DND-41 (cell line): ENCODE measurements around the gene CNTFR.

Experiments
- ATAC-seq: fragments of 200-7000 bp; cut with Tn5 transposase; 3 replicates; pipeline ENCODE4 v1.9.1; 2021; ENCODE audit warnings: low read depth; ENCODE audit not compliant: insufficient read depth
- DNase-seq: peaks from one replicate; pipeline ENCODE4 v3.0.0-alpha.2; 2020
- H2AFZ ChIP-seq: 2 replicates; pipeline ENCODE4 v1.6.0; 2012; ENCODE audit warnings: low read depth, low read length
- H3K27ac ChIP-seq: 2 replicates; pipeline ENCODE4 v1.5.1; 2012; ENCODE audit warnings: low read length, inconsistent platforms
- H3K27me3 ChIP-seq: fragments of 200-600 bp; sonication (generic); 2 replicates; pipeline ENCODE4 v1.6.0; 2012; ENCODE audit warnings: low read length, mild to moderate bottlenecking, inconsistent platforms; ENCODE audit not compliant: insufficient read depth, poor library complexity
- H3K36me3 ChIP-seq: 2 replicates; pipeline ENCODE4 v1.5.1; 2012; ENCODE audit warnings: low read length, inconsistent platforms; ENCODE audit not compliant: insufficient read depth
- H3K4me1 ChIP-seq: 2 replicates; pipeline ENCODE4 v1.5.1; 2012; ENCODE audit warnings: mild to moderate bottlenecking, low read length; ENCODE audit not compliant: insufficient read depth
- H3K4me2 ChIP-seq: 2 replicates; pipeline ENCODE4 v1.6.0; 2012; ENCODE audit warnings: mild to moderate bottlenecking, moderate library complexity, low read length, inconsistent platforms; ENCODE audit not compliant: insufficient read depth
- H3K4me3 ChIP-seq, 2 experiments: fragments of 200-600 bp in 1 of 2; shearing (Covaris generic) in 1 of 2; 2 replicates each; pipeline ENCODE4 v1.5.1; 2012 to 2016; ENCODE audit warnings: inconsistent platforms in 2 of 2, low read length in 2 of 2, mild to moderate bottlenecking in 2 of 2, low read depth in 1 of 2, moderate library complexity in 1 of 2
- H3K79me2 ChIP-seq: 2 replicates; pipeline ENCODE4 v1.6.0; 2012; ENCODE audit warnings: low read length, inconsistent platforms; ENCODE audit not compliant: insufficient read depth
- H3K9ac ChIP-seq: 2 replicates; pipeline ENCODE4 v1.6.0; 2012; ENCODE audit warnings: low read depth, mild to moderate bottlenecking, inconsistent platforms, low read length, moderate library complexity
- H3K9me3 ChIP-seq: 2 replicates; pipeline ENCODE4 v1.5.1; 2012; ENCODE audit warnings: low read length, moderate library complexity, mild to moderate bottlenecking, inconsistent platforms; ENCODE audit not compliant: insufficient read depth, severe bottlenecking
- H4K20me1 ChIP-seq: 2 replicates; pipeline ENCODE4 v1.6.0; 2012; ENCODE audit warnings: low read length; ENCODE audit not compliant: insufficient read depth
- CTCF ChIP-seq: IDR thresholded peaks from 2 replicates; pipeline ENCODE4 v1.5.1; 2012; ENCODE audit warnings: borderline replicate concordance, low read length, moderate library complexity, mild to moderate bottlenecking; ENCODE audit not compliant: poor library complexity, severe bottlenecking; ENCODE audit errors: extremely low read depth
- EZH2 ChIP-seq: IDR thresholded peaks from 3 replicates; pipeline ENCODE4 v1.6.1; 2012; ENCODE audit warnings: borderline replicate concordance, low read depth, mild to moderate bottlenecking, moderate library complexity, low read length, inconsistent platforms; ENCODE audit not compliant: severe bottlenecking

Gene CNTFR

GRCh38 chr9:34552606-34552981, 36.9 kb downstream of the CNTFR start:
- H3K36me3 ChIP-seq: no peaks in the 10 kb centered on the region
- no peak for ATAC-seq
- peaks cover 2% of the 10 kb centered on the region for H3K27me3 ChIP-seq
- DNase-seq: no peak
- no peak overlapping the region for H3K4me3 ChIP-seq
- no peaks in the 10 kb centered on the region for H3K9me3 ChIP-seq
- no peak overlapping the region for H3K9ac ChIP-seq
- no peak for TF ChIP-seq EZH2
- TF ChIP-seq CTCF: no peak
- no peaks in the 10 kb centered on the region for H4K20me1 ChIP-seq
- H3K4me1 ChIP-seq: no peaks in the 10 kb centered on the region
- no peak overlapping the region for H2AFZ ChIP-seq
- no peak overlapping the region for H3K27ac ChIP-seq
- no peaks in the 10 kb centered on the region for H3K79me2 ChIP-seq
- H3K4me2 ChIP-seq: no peak overlapping the region

GRCh38 chr9:34551751-34552605, 37.5 kb downstream of the CNTFR start:
- H4K20me1 ChIP-seq: no peaks in the 10 kb centered on the region
- H3K27ac ChIP-seq: no peak overlapping the region
- no peak overlapping the region for H2AFZ ChIP-seq
- DNase-seq (no peak), ATAC-seq (no peak)
- H3K36me3 ChIP-seq: no peaks in the 10 kb centered on the region
- TF ChIP-seq CTCF (no peak), EZH2 (no peak)
- H3K27me3 ChIP-seq: peaks cover 2% of the 10 kb centered on the region
- H3K4me1 ChIP-seq: no peaks in the 10 kb centered on the region
- H3K79me2 ChIP-seq: no peaks in the 10 kb centered on the region
- no peak overlapping the region for H3K4me3 ChIP-seq
- no peak overlapping the region for H3K4me2 ChIP-seq
- no peak overlapping the region for H3K9ac ChIP-seq
- no peaks in the 10 kb centered on the region for H3K9me3 ChIP-seq

GRCh38 chr9:34550681-34551270, 38.7 kb downstream of the CNTFR start:
- H3K79me2 ChIP-seq: no peaks in the 10 kb centered on the region
- peaks cover 2% of the 10 kb centered on the region for H3K27me3 ChIP-seq
- no peak overlapping the region for H3K4me3 ChIP-seq
- no peaks in the 10 kb centered on the region for H4K20me1 ChIP-seq
- H3K9ac ChIP-seq: no peak overlapping the region
- no peak for ATAC-seq
- no peak overlapping the region for H3K4me2 ChIP-seq
- no peak overlapping the region for H2AFZ ChIP-seq
- no peak overlapping the region for H3K27ac ChIP-seq
- TF ChIP-seq CTCF: no peak
- no peak for TF ChIP-seq EZH2
- no peak for DNase-seq
- H3K36me3 ChIP-seq: no peaks in the 10 kb centered on the region
- no peaks in the 10 kb centered on the region for H3K4me1 ChIP-seq
- no peaks in the 10 kb centered on the region for H3K9me3 ChIP-seq
